Measurements from ENCODE around the gene SMPD3. TPM values are rescaled to one million over a fixed set of nuclear protein-coding genes. Genes with fewer than 3 reads are reported as not detected.

Gene SMPD3
- total and polyA plus RNA-seq, 2 donors (not counting 3 experiments of a cell fraction or from before 2014, with no cell fraction given): not detected

DNA sequence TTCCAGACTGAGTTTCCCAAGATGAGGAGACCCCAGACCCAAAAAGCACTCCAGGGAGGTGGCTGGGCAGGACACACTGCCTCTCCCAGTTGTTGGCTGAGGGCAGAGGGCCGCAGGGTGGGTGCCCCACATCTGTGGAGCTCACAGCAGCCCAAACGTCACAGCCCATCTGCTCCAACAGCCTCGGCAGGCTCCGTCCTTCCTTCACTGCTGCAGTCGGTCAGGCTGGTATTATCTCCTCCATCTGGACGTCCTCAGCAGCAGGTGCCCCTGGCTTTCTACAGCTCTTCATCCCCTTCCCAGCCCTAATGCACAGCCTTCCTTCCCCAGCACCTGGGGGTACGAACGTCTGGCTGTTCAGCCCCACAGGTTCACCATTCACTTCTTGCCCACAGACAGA lies 82.2 kb downstream of the SMPD3 start:
- FAIRE-seq (no peak), DNase-seq (ENCODE audit: low read depth, low spot score) (no peak)
- Histone ChIP-seq H3K4me2 (ENCODE audit: insufficient read depth, low read length) (no peak overlapping the region), H3K9me1 (replicated peaks; ENCODE audit: control insufficient read depth, extremely low read depth, insufficient read depth, low read length) (no peaks in the 10 kb centered on the region), H4K20me1 (replicated peaks; ENCODE audit: control insufficient read depth, extremely low read depth, insufficient read depth, low read length) (no peaks in the 10 kb centered on the region), H3K4me1 (ENCODE audit: control insufficient read depth, extremely low read depth, insufficient read depth, low read length) (no peaks in the 10 kb centered on the region), H3K27me3 (ENCODE audit: control insufficient read depth in 2 of 2, insufficient read depth in 2 of 2, low read length in 2 of 2) (no peaks in the 10 kb centered on the region), H3K79me2 (ENCODE audit: control insufficient read depth, insufficient read depth, low read length) (no peaks in the 10 kb centered on the region), H3K27ac (ENCODE audit: insufficient read depth, low read depth, low read length) (no peak overlapping the region), H3K9ac (replicated peaks; ENCODE audit: extremely low read depth, insufficient read depth, low read length) (no peak overlapping the region), H3K9me3 (replicated peaks; ENCODE audit: control insufficient read depth, insufficient read depth, low read length) (no peaks in the 10 kb centered on the region), H3K4me3 (replicated peaks in 1 of 3; ENCODE audit: insufficient read depth in 1 of 3, low read depth in 1 of 3, low read length in 3 of 3) (no peak overlapping the region), H3K36me3 (ENCODE audit: control insufficient read depth in 2 of 2, extremely low read depth in 1 of 2, insufficient read depth in 2 of 2, low read length in 2 of 2) (no peaks in the 10 kb centered on the region), H2AFZ (ENCODE audit: low read depth, low read length) (no peak overlapping the region)
- ChIA-PET CTCF (interaction anchor here (0.9 to 1.0 kb wide), 2 partner anchors 12 to 144 kb away, joined by 3 read pairs; no protein-coding TSS in a partner anchor), POLR2A (no interaction called here)
- intact Hi-C loops (cut with micrococcal nuclease): no loop called here
- TF ChIP-seq POLR2A (IDR thresholded peaks at IDR 0.05; ENCODE audit: low read depth, low read length) (no peak), POLR2AphosphoS5 (IDR thresholded peaks at IDR 0.05; ENCODE audit: insufficient read depth, low read depth, low read length) (no peak)
- dilution Hi-C loops (cut with MboI; ENCODE audit: extremely low pct_ligation_motif_present, low sequenced_read_pairs): no loop called here
- BruUV-seq (replicated peaks): no TSS peak

DNA sequence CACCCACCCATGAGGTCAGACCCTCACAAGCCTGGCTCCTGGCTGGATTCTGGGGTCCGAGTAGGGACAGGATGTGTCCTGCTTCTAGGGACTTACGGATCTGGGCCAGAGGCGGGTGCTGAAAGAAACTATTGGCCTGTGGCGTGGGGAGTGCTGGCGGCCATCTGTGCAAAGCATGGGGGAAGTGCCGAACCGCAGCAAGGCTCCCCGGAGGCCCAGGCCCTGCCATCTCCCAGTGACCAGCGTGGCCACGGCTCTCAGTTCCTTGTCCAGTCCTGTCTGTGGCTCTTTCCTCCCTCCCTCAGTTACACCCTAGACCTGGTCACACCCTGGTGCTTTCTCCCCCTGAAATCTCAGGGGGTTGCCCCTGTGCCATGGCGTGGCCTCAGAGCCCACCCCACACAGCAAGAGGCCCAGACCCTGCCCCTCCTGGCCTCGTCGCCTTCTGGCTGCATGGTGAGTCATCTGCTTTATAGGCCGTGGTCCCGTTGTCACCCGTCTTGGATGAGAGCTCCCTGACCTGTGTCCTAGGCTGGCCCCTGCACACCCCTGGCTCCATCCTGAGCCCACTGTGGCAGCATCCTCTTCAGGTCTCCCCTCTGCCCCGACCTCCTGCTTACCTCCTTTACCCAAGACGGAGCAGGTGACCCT lies 83.0 kb downstream of the SMPD3 start:
- TF ChIP-seq FOS (IDR thresholded peaks at IDR 0.05; ENCODE audit: borderline replicate concordance, insufficient read depth, low read length) (no peak), EZH2 (IDR thresholded peaks at IDR 0.05; ENCODE audit: borderline replicate concordance, low read depth, low read length, severe bottlenecking) (no peak), JUN (IDR thresholded peaks at IDR 0.05; ENCODE audit: borderline replicate concordance, insufficient read depth, insufficient read length, low read depth) (no peak), POLR2AphosphoS5 (IDR thresholded peaks at IDR 0.05; ENCODE audit: insufficient read depth, low read depth, low read length) (no peak), POLR2A (IDR thresholded peaks at IDR 0.05; ENCODE audit: low read depth, low read length) (no peak), GATA2 (IDR thresholded peaks at IDR 0.05; ENCODE audit: insufficient read depth, insufficient read length, low read depth, low read length) (no peak), MYC (IDR thresholded peaks at IDR 0.05; ENCODE audit: low read depth, low read length) (no peak)
- TF ChIP-seq, protein P1, sequence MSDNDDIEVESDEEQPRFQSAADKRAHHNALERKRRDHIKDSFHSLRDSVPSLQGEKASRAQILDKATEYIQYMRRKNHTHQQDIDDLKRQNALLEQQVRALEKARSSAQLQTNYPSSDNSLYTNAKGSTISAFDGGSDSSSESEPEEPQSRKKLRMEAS (IDR thresholded peaks at IDR 0.05; ENCODE audit: insufficient read depth, insufficient read length): no peak
- TF ChIP-seq, protein P2, sequence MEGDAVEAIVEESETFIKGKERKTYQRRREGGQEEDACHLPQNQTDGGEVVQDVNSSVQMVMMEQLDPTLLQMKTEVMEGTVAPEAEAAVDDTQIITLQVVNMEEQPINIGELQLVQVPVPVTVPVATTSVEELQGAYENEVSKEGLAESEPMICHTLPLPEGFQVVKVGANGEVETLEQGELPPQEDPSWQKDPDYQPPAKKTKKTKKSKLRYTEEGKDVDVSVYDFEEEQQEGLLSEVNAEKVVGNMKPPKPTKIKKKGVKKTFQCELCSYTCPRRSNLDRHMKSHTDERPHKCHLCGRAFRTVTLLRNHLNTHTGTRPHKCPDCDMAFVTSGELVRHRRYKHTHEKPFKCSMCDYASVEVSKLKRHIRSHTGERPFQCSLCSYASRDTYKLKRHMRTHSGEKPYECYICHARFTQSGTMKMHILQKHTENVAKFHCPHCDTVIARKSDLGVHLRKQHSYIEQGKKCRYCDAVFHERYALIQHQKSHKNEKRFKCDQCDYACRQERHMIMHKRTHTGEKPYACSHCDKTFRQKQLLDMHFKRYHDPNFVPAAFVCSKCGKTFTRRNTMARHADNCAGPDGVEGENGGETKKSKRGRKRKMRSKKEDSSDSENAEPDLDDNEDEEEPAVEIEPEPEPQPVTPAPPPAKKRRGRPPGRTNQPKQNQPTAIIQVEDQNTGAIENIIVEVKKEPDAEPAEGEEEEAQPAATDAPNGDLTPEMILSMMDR (IDR thresholded peaks at IDR 0.05; ENCODE audit: extremely low read depth in 1 of 2, insufficient read depth in 1 of 2, low read depth in 1 of 2, low read length in 2 of 2): no peak
- H3K4me3 ChIP-seq (replicated peaks in 1 of 3; ENCODE audit: insufficient read depth in 1 of 3, low read depth in 1 of 3, low read length in 3 of 3): no peak overlapping the region
- H3K36me3 ChIP-seq (ENCODE audit: control insufficient read depth in 2 of 2, extremely low read depth in 1 of 2, insufficient read depth in 2 of 2, low read length in 2 of 2): no peaks in the 10 kb centered on the region
- FAIRE-seq: no peak
- intact Hi-C loops (cut with micrococcal nuclease) (no loop called here), dilution Hi-C loops (cut with MboI; ENCODE audit: extremely low pct_ligation_motif_present, low sequenced_read_pairs) (no loop called here)
- no peaks in the 10 kb centered on the region for H3K79me2 ChIP-seq (ENCODE audit: control insufficient read depth, insufficient read depth, low read length)
- H4K20me1 ChIP-seq (replicated peaks; ENCODE audit: control insufficient read depth, extremely low read depth, insufficient read depth, low read length): no peaks in the 10 kb centered on the region
- no peak overlapping the region for H2AFZ ChIP-seq (ENCODE audit: low read depth, low read length)
- no peaks in the 10 kb centered on the region for H3K9me1 ChIP-seq (replicated peaks; ENCODE audit: control insufficient read depth, extremely low read depth, insufficient read depth, low read length)
- ChIA-PET CTCF (interaction anchor here (0.8 to 0.9 kb wide), 2 partner anchors 13 to 110 kb away, joined by 3 read pairs; no protein-coding TSS in a partner anchor), POLR2A (no interaction called here)
- H3K27ac ChIP-seq (ENCODE audit: insufficient read depth, low read depth, low read length): no peak overlapping the region
- DNase-seq (ENCODE audit: low read depth, low spot score): no peak
- no peak overlapping the region for H3K4me2 ChIP-seq (ENCODE audit: insufficient read depth, low read length)
- no peaks in the 10 kb centered on the region for H3K27me3 ChIP-seq (ENCODE audit: control insufficient read depth in 2 of 2, insufficient read depth in 2 of 2, low read length in 2 of 2)
- BruUV-seq (replicated peaks): no TSS peak
- H3K4me1 ChIP-seq (ENCODE audit: control insufficient read depth, extremely low read depth, insufficient read depth, low read length): no peaks in the 10 kb centered on the region
- H3K9me3 ChIP-seq (replicated peaks; ENCODE audit: control insufficient read depth, insufficient read depth, low read length): no peaks in the 10 kb centered on the region
- no peak overlapping the region for H3K9ac ChIP-seq (replicated peaks; ENCODE audit: extremely low read depth, insufficient read depth, low read length)

Data from endothelial cell of umbilical vein (primary cell).